Smooth muscle cell (in vitro differentiated cells): ENCODE results near the gene CCNA1. TPM values are rescaled to one million over a fixed set of nuclear protein-coding genes. Genes with fewer than 3 reads are reported as not detected.

Experiments used
- DNase-seq: peaks from one replicate; lab custom pipeline; 2025; ENCODE audit not compliant: unreplicated experiment; lab: John Stamatoyannopoulos, UW
- H2AFZ ChIP-seq: fragments of 200-600 bp; sonication (generic); 2 replicates; pipeline ENCODE4 v1.6.0; 2016; ENCODE audit warnings: antibody characterized with exemption, low read depth, mild to moderate bottlenecking
- H3F3A ChIP-seq: fragments of 200-600 bp; sonication (generic); 2 replicates; pipeline ENCODE4 v1.6.0; 2017; ENCODE audit warnings: antibody characterized with exemption, low read depth
- H3K27ac ChIP-seq: fragments of 200-600 bp; sonication (generic); 2 replicates; pipeline ENCODE4 v1.5.1; 2016; ENCODE audit warnings: low read depth, mild to moderate bottlenecking
- H3K27me3 ChIP-seq: fragments of 200-600 bp; sonication (generic); 2 replicates; pipeline ENCODE4 v1.6.1; 2016; ENCODE audit warnings: low read depth, mild to moderate bottlenecking
- H3K36me3 ChIP-seq: fragments of 200-600 bp; sonication (generic); 2 replicates; pipeline ENCODE4 v1.5.1; 2016; ENCODE audit warnings: low read depth
- H3K4me1 ChIP-seq: fragments of 200-600 bp; sonication (generic); 2 replicates; pipeline ENCODE4 v1.5.1; 2016; ENCODE audit warnings: low read depth
- H3K4me2 ChIP-seq: fragments of 200-600 bp; sonication (generic); 2 replicates; pipeline ENCODE4 v1.6.0; 2016; ENCODE audit warnings: mild to moderate bottlenecking
- H3K4me3 ChIP-seq: fragments of 200-600 bp; sonication (generic); 2 replicates; pipeline ENCODE4 v1.5.1; 2016; ENCODE audit warnings: mild to moderate bottlenecking
- H3K79me2 ChIP-seq: fragments of 200-600 bp; sonication (generic); 2 replicates; pipeline ENCODE4 v1.6.0; 2016; ENCODE audit warnings: low read depth, mild to moderate bottlenecking
- H3K9ac ChIP-seq: fragments of 200-600 bp; sonication (generic); 2 replicates; pipeline ENCODE4 v1.6.0; 2016; ENCODE audit warnings: low read depth
- H3K9me3 ChIP-seq: fragments of 200-600 bp; sonication (generic); replicated peaks from 2 replicates; pipeline ENCODE4 v1.5.1; 2016; ENCODE audit warnings: low read depth
- H4K20me1 ChIP-seq: fragments of 200-600 bp; sonication (generic); 2 replicates; pipeline ENCODE4 v1.6.0; 2016; ENCODE audit warnings: low read depth
- CTCF ChIP-seq: fragments of 200-600 bp; sonication (generic); IDR thresholded peaks from 2 replicates; pipeline ENCODE4 v1.5.1; 2017; ENCODE audit warnings: borderline replicate concordance, mild to moderate bottlenecking, antibody characterized with exemption; ENCODE audit not compliant: insufficient read depth, poor library complexity, severe bottlenecking
- WGBS: methylation state at CpG from one replicate; pipeline ENCODE4 v1.1.7; 2016; ENCODE audit warnings: low lambda C conversion rate; 5-methylcytosine and 5-hydroxymethylcytosine counted together
- polyA plus RNA-seq: library from polyadenylated mRNA; unstranded; fragments of >200 nt; fragmentation: Nextera tagmentation; extraction: Ambion mirVana; gene quantifications from 2 replicates; pipeline ENCODE4 v1.2.1, GENCODE V29; 2016
- total RNA-seq: library from RNA; depleted of rRNA; stranded (reverse); fragments of >200 nt; gene quantifications from 2 replicates; pipeline ENCODE4 v1.2.3, GENCODE V29; 2014

Gene CCNA1
- total and polyA plus RNA-seq, 2 experiments from 2014 or later = 1.1 TPM; not detected in 1

- H4K20me1 ChIP-seq = no peaks in the 10 kb centered on the region
- no peak overlapping the region for H2AFZ ChIP-seq
- 89% methylated on average over 7 of the region's 7 CpGs for WGBS
- TF ChIP-seq CTCF = no peak
- no peaks in the 10 kb centered on the region for H3K36me3 ChIP-seq
- no peaks in the 10 kb centered on the region for H3K4me1 ChIP-seq
- no peak overlapping the region for H3K9ac ChIP-seq
- H3K27ac ChIP-seq = no peak overlapping the region
- no peak for DNase-seq
- no peak overlapping the region for H3K4me3 ChIP-seq
- no peak overlapping the region for H3K4me2 ChIP-seq
- peaks cover 20% of the 10 kb centered on the region for H3K27me3 ChIP-seq
- H3K79me2 ChIP-seq = no peaks in the 10 kb centered on the region
- no peaks in the 10 kb centered on the region for H3K9me3 ChIP-seq
- H3F3A ChIP-seq = no peaks in the 10 kb centered on the region
These were observed 15.2 kb downstream of the CCNA1 start for GRCh38 chr13:36447501-36447900.

GRCh38 chr13:36450534-36450933 lies 18.2 kb downstream of the CCNA1 start:
- H2AFZ ChIP-seq = no peak overlapping the region
- H3K4me1 ChIP-seq = no peaks in the 10 kb centered on the region
- H3K9ac ChIP-seq = no peak overlapping the region
- no peak overlapping the region for H3K27ac ChIP-seq
- peaks cover 20% of the 10 kb centered on the region for H3K27me3 ChIP-seq
- no peak overlapping the region for H3K4me3 ChIP-seq
- H3K9me3 ChIP-seq = no peaks in the 10 kb centered on the region
- 82% methylated on average over 3 of the region's 3 CpGs for WGBS
- H3K4me2 ChIP-seq = no peak overlapping the region
- no peaks in the 10 kb centered on the region for H3K79me2 ChIP-seq
- DNase-seq = no peak
- no peaks in the 10 kb centered on the region for H3K36me3 ChIP-seq
- no peaks in the 10 kb centered on the region for H4K20me1 ChIP-seq
- no peaks in the 10 kb centered on the region for H3F3A ChIP-seq
- TF ChIP-seq CTCF = no peak

- H2AFZ ChIP-seq = no peak overlapping the region
- no peaks in the 10 kb centered on the region for H3K9me3 ChIP-seq
- no peaks in the 10 kb centered on the region for H4K20me1 ChIP-seq
- H3K36me3 ChIP-seq = no peaks in the 10 kb centered on the region
- 60% methylated on average over 5 of the region's 5 CpGs for WGBS
- H3K9ac ChIP-seq = no peak overlapping the region
- H3K4me3 ChIP-seq = no peak overlapping the region
- H3K4me1 ChIP-seq = peaks cover 9% of the 10 kb centered on the region
- H3K27ac ChIP-seq = no peak overlapping the region
- H3K79me2 ChIP-seq = no peaks in the 10 kb centered on the region
- H3K4me2 ChIP-seq = no peak overlapping the region
- no peak for DNase-seq
- H3F3A ChIP-seq = no peaks in the 10 kb centered on the region
- TF ChIP-seq CTCF = peak; percentile 54
- H3K27me3 ChIP-seq = peaks cover 11% of the 10 kb centered on the region
These were observed 21.2 kb downstream of the CCNA1 start for GRCh38 chr13:36453516-36453915.

- H3K4me3 ChIP-seq = no peak overlapping the region
- no peaks in the 10 kb centered on the region for H3K36me3 ChIP-seq
- no peak for DNase-seq
- no peak overlapping the region for H3K9ac ChIP-seq
- H3K4me1 ChIP-seq = peaks cover 9% of the 10 kb centered on the region
- no peak overlapping the region for H3K27ac ChIP-seq
- TF ChIP-seq CTCF = no peak
- no peaks in the 10 kb centered on the region for H3K79me2 ChIP-seq
- H4K20me1 ChIP-seq = no peaks in the 10 kb centered on the region
- no peaks in the 10 kb centered on the region for H3F3A ChIP-seq
- H3K27me3 ChIP-seq = peaks cover 11% of the 10 kb centered on the region
- H3K4me2 ChIP-seq = no peak overlapping the region
- 60% methylated on average over 1 of the region's 1 CpG for WGBS
- H2AFZ ChIP-seq = no peak overlapping the region
- no peaks in the 10 kb centered on the region for H3K9me3 ChIP-seq
These were observed 21.8 kb downstream of the CCNA1 start for GRCh38 chr13:36454121-36454520.
